Testis (tissue), 2 donors: ENCODE results near the gene KIF5C.

Experiments used
- CTCF ChIP-seq, 3 experiments: fragments of 450-650 bp in 2 of 3; fragments of 200-600 bp in 1 of 3; sonication (generic) in 1 of 3; IDR thresholded peaks; one replicate each; pipeline ENCODE4 v1.5.1; 2016 to 2019; ENCODE audit warnings: antibody characterized with exemption in 3 of 3, mild to moderate bottlenecking in 2 of 3, moderate library complexity in 1 of 3
- POLR2A ChIP-seq: fragments of 450-650 bp; IDR thresholded peaks from one replicate; pipeline ENCODE4 v1.6.1; 2017; ENCODE audit warnings: antibody characterized with exemption, mild to moderate bottlenecking, moderate library complexity

GRCh38 chr2:149037851-149038250, 162.8 kb downstream of the KIF5C start:
- no peak for TF ChIP-seq CTCF (IDR thresholded peaks at IDR 0.05)
- no peak for TF ChIP-seq POLR2A
